Ovary (tissue), 3 donors: ENCODE results near the gene NPHP4.

Source experiments
- EP300 ChIP-seq: sonication (generic); formaldehyde crosslinking; IDR thresholded peaks from one replicate; pipeline ENCODE4 v1.6.1; 2017; ENCODE audit warnings: antibody characterized with exemption
- POLR2A ChIP-seq: fragments of 450-650 bp; IDR thresholded peaks from one replicate; pipeline ENCODE4 v1.6.1; 2017; ENCODE audit warnings: antibody characterized with exemption, mild to moderate bottlenecking, moderate library complexity
- TF ChIP-seq, protein P1 (sequence below), 3 donors: fragments of 450-650 bp in 2 of 3; fragments of 200-600 bp in 1 of 3; IDR thresholded peaks; one replicate each; pipeline versions ENCODE4 v1.5.1 to v1.8.0; 2016 to 2022; ENCODE audit warnings: antibody characterized with exemption in 3 of 3, mild to moderate bottlenecking in 1 of 3
- donor health status: DM: no; HTN: no; CAD: no.

DNA sequence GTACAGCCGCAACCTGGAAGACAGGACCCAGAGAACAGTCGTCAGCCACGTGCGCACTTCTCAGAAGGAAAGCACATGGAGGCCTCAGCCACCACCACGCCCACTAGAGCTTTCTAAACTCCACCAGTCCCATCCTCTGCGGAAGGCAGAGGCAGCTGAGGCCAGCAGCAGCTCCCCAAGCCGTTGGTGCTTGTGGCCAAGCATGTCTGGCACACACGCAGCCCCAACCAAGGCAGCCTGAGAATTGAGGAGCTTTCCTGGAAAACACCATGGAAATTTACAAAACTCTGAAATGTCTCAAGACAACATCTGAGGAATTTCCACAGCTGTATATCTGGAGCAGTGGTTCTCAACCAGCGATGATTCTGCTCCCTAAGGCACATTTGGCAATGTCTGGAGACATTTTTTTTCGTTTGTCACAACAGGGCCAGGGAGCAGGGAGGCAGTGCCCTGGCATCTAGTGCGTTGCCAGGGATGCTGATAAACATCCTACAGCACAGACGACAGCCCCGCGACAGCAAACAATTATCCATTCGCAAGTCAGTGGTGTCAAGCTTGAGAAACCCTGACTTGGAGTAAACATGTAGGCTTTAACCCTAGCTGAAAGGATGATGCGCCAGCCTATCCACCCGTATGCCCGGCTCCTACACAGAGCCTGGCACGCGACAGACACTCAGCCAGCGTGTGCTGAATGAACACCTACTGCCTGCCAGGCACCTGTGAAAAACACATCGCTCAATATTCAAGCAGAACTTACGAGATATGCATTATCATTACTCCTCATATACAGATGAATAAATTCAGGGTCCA, 24.7 kb downstream of the NPHP4 start:
- no peak for TF ChIP-seq POLR2A
- TF ChIP-seq, protein P1, sequence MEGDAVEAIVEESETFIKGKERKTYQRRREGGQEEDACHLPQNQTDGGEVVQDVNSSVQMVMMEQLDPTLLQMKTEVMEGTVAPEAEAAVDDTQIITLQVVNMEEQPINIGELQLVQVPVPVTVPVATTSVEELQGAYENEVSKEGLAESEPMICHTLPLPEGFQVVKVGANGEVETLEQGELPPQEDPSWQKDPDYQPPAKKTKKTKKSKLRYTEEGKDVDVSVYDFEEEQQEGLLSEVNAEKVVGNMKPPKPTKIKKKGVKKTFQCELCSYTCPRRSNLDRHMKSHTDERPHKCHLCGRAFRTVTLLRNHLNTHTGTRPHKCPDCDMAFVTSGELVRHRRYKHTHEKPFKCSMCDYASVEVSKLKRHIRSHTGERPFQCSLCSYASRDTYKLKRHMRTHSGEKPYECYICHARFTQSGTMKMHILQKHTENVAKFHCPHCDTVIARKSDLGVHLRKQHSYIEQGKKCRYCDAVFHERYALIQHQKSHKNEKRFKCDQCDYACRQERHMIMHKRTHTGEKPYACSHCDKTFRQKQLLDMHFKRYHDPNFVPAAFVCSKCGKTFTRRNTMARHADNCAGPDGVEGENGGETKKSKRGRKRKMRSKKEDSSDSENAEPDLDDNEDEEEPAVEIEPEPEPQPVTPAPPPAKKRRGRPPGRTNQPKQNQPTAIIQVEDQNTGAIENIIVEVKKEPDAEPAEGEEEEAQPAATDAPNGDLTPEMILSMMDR (IDR thresholded peaks at IDR 0.05): no peak
- no peak for TF ChIP-seq EP300
